Rectal smooth muscle tissue (tissue), 1 donor: ENCODE results near the gene MYO18B.

Experiments used
- H3K27ac ChIP-seq: one replicate; pipeline ENCODE4 v1.7.0; 2013; ENCODE audit warnings: low read depth, low read length, inconsistent platforms
- H3K27me3 ChIP-seq: one replicate; pipeline ENCODE4 v1.7.0; 2013; ENCODE audit warnings: low read length; ENCODE audit not compliant: control insufficient read depth, insufficient read depth
- H3K36me3 ChIP-seq: one replicate; pipeline ENCODE4 v1.7.0; 2013; ENCODE audit warnings: low read length; ENCODE audit not compliant: control insufficient read depth, insufficient read depth
- H3K4me1 ChIP-seq: one replicate; pipeline ENCODE4 v1.7.0; 2013; ENCODE audit warnings: low read length; ENCODE audit not compliant: control insufficient read depth, insufficient read depth
- H3K4me3 ChIP-seq: one replicate; pipeline ENCODE4 v1.7.0; 2013; ENCODE audit warnings: low read length
- H3K9ac ChIP-seq: one replicate; pipeline ENCODE4 v1.7.0; 2013; ENCODE audit warnings: low read length

The MYO18B gene

DNA sequence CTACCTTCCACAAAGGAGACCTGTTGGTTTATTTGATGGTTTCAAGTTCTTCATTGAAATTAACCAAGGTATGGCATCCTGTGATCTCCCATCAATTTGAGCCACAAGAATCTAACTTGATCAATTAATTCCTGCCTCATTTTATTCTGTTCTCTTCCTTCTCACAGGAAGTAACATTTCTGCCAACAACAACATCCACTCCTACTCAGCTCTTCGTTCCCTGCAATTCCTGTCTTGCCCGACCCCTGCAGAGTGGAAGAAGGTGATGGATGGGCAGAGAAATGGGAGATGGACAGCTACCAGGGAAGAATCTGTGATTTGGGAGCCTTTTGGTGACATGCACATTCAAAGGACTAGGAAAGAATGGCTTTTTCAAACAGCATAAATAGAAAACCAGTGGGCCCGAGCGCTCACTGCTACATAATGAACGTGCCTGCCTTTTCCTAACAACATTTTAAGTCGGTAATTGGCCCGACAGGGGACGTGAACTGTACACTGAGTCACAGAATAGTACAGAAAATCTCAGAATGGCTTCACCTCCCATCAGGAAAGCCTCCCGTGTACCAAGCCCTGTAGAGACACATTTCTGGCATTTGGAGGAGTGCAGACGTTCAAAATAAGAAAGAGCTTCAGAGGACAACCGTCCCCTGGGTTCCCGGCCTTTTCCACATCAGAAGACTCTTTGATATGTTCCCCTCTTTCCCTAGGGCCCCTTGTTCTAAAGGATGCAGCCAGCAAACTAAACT lies 314.6 kb downstream of the MYO18B start:
- Histone ChIP-seq H3K27me3 (no peaks in the 10 kb centered on the region), H3K36me3 (no peaks in the 10 kb centered on the region), H3K4me1 (no peaks in the 10 kb centered on the region), H3K9ac (no peak overlapping the region), H3K27ac (no peak overlapping the region), H3K4me3 (no peak overlapping the region)

DNA sequence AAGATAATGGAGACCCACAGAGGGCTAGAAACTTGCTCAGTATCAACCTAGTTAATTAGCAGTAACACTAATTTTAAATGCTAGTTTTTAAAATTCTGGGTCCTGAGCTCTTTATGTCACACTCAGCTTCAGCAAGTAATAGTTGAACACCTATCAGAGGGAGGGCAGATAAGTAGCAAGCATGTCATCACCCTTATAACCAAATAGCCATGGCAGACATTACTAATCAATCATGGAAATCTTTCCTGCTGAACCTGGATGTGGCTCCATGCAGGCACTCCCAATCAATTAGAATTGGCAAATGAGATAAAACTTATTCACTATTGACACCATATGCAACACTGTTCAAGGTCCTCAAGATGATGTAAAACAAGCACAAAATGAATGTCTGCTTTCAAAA lies 315.7 kb downstream of the MYO18B start:
- Histone ChIP-seq H3K4me3 (no peak overlapping the region), H3K4me1 (no peaks in the 10 kb centered on the region), H3K27me3 (peaks cover 1% of the 10 kb centered on the region)

DNA sequence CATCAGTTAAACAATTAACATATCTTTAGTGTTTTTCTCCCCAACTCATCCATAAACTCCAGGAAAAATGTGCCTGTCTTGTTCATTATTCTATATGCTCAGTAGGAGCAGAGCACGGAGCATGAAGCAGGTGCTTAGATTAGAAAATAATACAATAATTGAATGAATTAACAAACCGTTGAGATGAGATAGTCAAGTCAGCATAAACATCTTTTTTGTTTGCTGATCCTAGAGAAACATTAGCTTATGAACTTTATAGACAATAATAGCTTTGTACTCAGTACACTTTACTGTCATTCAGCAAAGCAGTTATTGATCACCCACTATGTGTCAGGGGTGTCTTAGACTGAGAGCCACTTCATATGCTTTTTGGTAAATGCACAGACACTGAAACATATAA lies 322.1 kb downstream of the MYO18B start:
- no peak overlapping the region for H3K9ac ChIP-seq
- H3K36me3 ChIP-seq = no peaks in the 10 kb centered on the region
- H3K4me3 ChIP-seq = no peak overlapping the region
- no peak overlapping the region for H3K27ac ChIP-seq
- no peaks in the 10 kb centered on the region for H3K4me1 ChIP-seq
- H3K27me3 ChIP-seq = peaks cover 3% of the 10 kb centered on the region

More for the DNA sequence above, 315.7 kb downstream of the MYO18B start:
- Histone ChIP-seq H3K27ac (no peak overlapping the region), H3K36me3 (no peaks in the 10 kb centered on the region), H3K9ac (no peak overlapping the region)

DNA sequence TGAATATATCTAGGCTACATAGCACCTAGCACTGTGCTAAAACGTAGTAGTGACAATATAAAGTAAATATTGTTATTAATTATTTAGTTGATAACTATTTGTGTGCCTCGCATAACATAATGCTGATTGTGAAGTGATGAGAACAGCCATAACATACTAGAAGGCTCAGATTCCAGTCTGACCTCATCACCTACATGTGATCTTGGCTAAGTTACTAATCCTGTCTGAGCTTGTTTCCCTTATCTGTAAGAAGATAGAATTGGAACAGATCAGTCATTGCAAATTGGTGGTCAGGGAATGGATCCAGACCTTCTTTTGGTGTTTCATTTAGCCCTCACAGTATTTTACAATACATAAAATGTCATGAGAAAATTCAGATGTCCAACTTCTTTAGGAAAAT lies 323.9 kb downstream of the MYO18B start:
- Histone ChIP-seq H3K27ac (no peak overlapping the region), H3K4me1 (no peaks in the 10 kb centered on the region), H3K36me3 (no peaks in the 10 kb centered on the region), H3K9ac (no peak overlapping the region), H3K4me3 (no peak overlapping the region), H3K27me3 (peaks cover 3% of the 10 kb centered on the region)

DNA sequence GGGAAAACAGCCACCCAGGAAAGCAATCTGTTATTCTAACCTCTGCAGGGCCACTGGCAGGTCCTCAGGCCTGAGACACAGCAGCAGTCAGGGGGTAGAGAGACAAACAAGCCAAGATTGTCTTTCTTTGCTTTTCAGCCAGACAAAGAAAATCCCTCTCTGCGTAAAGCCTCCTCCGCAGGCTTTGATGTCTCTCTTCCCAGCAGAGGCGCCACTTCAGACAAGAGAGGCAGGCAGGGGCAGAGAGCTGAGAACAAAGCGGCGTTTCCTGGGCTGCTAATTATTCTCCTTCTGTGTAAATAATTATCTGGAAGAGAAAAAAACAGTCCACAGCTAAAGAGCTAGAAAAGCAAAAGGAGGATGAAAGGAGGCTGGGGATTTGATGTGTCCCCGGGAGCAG lies 324.5 kb downstream of the MYO18B start:
- H3K4me3 ChIP-seq = no peak overlapping the region
- H3K36me3 ChIP-seq = no peaks in the 10 kb centered on the region
- H3K9ac ChIP-seq = no peak overlapping the region
- no peaks in the 10 kb centered on the region for H3K4me1 ChIP-seq
- H3K27ac ChIP-seq = no peak overlapping the region
- peaks cover 3% of the 10 kb centered on the region for H3K27me3 ChIP-seq

DNA sequence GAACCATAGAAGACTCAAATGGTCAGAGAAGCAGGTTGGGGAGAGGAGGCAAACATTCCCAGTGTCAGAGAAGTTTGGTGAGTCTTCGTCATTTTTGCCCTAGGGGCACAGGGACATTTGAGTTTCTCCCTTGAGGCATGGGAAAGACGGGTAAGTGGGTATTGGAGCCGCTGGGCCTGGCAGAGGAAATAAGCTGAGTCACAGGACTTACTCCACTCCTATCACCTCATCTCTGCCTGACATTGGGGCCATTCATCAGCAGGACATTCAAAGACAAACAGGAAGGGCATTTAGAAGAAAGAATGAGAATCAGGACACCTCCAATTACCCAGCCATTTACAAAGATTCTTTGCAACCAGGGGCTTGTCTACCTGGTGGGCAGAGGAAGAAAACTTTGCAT lies 326.6 kb downstream of the MYO18B start:
- Histone ChIP-seq H3K27me3 (no peaks in the 10 kb centered on the region), H3K27ac (no peak overlapping the region), H3K4me1 (no peaks in the 10 kb centered on the region), H3K4me3 (no peak overlapping the region), H3K9ac (no peak overlapping the region), H3K36me3 (no peaks in the 10 kb centered on the region)

DNA sequence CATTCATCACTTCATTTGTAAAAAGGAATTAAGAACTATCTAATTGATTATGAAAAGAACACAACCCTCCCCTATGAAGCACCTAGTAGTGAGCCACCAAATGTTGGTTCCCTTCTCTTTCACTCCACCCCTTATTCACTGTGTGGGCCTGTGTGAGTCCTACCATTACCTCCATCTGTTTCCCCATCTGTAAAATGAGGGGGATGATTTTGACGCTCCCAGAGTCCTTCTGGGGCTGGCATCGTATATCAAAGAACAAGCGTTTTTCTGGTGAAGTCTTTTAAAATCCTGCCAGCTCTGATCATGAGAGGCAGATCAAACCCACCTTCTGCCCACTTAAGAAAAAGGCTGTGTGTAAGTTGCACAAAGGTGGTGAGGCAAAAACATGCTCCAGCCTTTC lies 330.6 kb downstream of the MYO18B start:
- no peaks in the 10 kb centered on the region for H3K27me3 ChIP-seq
- H3K4me1 ChIP-seq = no peaks in the 10 kb centered on the region
- H3K9ac ChIP-seq = no peak overlapping the region
- no peaks in the 10 kb centered on the region for H3K36me3 ChIP-seq
- H3K4me3 ChIP-seq = no peak overlapping the region
- no peak overlapping the region for H3K27ac ChIP-seq

DNA sequence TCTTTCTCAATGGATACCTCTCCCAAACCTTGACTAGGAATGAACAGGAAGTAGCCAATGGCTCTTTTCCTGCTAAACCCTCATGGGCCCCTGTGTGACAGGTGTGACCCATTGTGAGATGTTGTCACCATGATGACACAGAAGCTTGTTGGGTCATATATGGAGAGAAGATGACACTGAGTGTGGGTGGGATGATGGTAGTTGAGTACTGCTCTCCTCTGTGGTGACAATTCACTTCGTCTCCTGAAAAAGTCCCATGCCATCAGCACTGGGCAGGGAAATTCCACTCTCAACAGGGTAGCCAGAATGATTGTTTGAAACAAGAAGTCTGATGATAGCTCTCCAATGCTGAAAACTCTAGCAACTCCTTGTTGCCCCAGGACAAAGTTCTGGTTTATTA lies 333.3 kb downstream of the MYO18B start:
- no peaks in the 10 kb centered on the region for H3K27me3 ChIP-seq
- no peaks in the 10 kb centered on the region for H3K4me1 ChIP-seq
- no peak overlapping the region for H3K27ac ChIP-seq
- no peak overlapping the region for H3K9ac ChIP-seq
- H3K4me3 ChIP-seq = no peak overlapping the region
- no peaks in the 10 kb centered on the region for H3K36me3 ChIP-seq

DNA sequence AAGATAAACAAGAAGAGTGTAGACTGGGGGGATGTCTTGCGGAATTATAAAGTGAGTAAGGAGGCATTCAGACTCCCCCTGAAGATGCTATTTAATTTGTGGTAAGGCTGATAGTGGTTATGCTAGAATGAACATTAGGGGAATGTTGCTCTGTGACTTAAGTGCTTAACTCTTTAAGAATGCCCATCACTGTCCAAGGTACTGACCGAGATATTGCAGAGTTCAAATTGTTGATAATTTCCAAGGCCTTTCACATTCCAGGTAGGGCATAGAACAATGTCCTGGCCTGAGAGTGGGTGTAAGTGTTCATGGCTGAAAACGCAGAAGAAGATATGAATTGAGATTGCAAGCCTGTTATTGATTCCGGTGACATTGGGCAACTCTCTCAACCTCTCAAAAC lies 337.0 kb downstream of the MYO18B start:
- Histone ChIP-seq H3K9ac (no peak overlapping the region), H3K27me3 (no peaks in the 10 kb centered on the region), H3K36me3 (no peaks in the 10 kb centered on the region), H3K4me3 (no peak overlapping the region), H3K4me1 (no peaks in the 10 kb centered on the region), H3K27ac (no peak overlapping the region)
